Endothelial cell of umbilical vein (primary cell): ENCODE data around the gene MALRD1. TPM values are rescaled to one million over a fixed set of nuclear protein-coding genes. Genes with fewer than 3 reads are reported as not detected.

Source experiments
- BruUV-seq: library from RNA; stranded (reverse); fragments of 400-500 nt; replicated peaks from 2 replicates; lab custom pipeline; 2021; lab: Mats Ljungman, UMichigan
- CTCF ChIA-PET: fragments of 300-600, 350-600 bp; sonication (Branson Sonifier 250); formaldehyde crosslinking; loops from one replicate; lab custom pipeline; 2021; ENCODE audit warnings: antibody characterized with exemption, inconsistent platforms; lab: Charles Lee
- POLR2A ChIA-PET: fragments of 300-600, 350-600 bp; sonication (Branson Sonifier 250); formaldehyde crosslinking; loops from one replicate; lab custom pipeline; 2021; ENCODE audit warnings: antibody characterized with exemption, inconsistent platforms; lab: Charles Lee
- DNase-seq: peaks from one replicate; pipeline ENCODE4 v3.0.0-alpha.2; 2011; ENCODE audit warnings: low read depth, low spot score
- FAIRE-seq: peaks from 2 replicates; lab custom pipeline; 2011; peaks lifted over from hg19 to GRCh38; lab: Jason Lieb, UNC
- H2AFZ ChIP-seq: 2 replicates; pipeline ENCODE4 v1.6.0; 2012; ENCODE audit warnings: low read depth, low read length, control low read depth, inconsistent platforms
- H3K27ac ChIP-seq: 2 replicates; pipeline ENCODE4 v1.5.1; 2011; ENCODE audit warnings: low read depth, mild to moderate bottlenecking, control low read depth, low read length, moderate library complexity; ENCODE audit not compliant: insufficient read depth
- H3K27me3 ChIP-seq, 2 experiments: 2 replicates each; pipeline versions ENCODE4 v1.6.0 to v1.6.1; 2011; ENCODE audit warnings: low read length in 2 of 2, mixed read lengths in 1 of 2; ENCODE audit not compliant: control insufficient read depth in 2 of 2, insufficient read depth in 2 of 2
- H3K36me3 ChIP-seq, 2 experiments: 2 replicates in 1 of 2; 3 replicates in 1 of 2; pipeline ENCODE4 v1.5.1; 2011; ENCODE audit warnings: low read length in 2 of 2, mild to moderate bottlenecking in 1 of 2, moderate library complexity in 1 of 2; ENCODE audit not compliant: control insufficient read depth in 2 of 2, insufficient read depth in 2 of 2; ENCODE audit errors: extremely low read depth in 1 of 2
- H3K4me1 ChIP-seq: 3 replicates; pipeline ENCODE4 v1.5.1; 2011; ENCODE audit warnings: mild to moderate bottlenecking, low read length; ENCODE audit not compliant: control insufficient read depth, insufficient read depth; ENCODE audit errors: extremely low read depth
- H3K4me2 ChIP-seq: 2 replicates; pipeline ENCODE4 v1.6.1; 2011; ENCODE audit warnings: low read length, control low read depth, mixed read lengths; ENCODE audit not compliant: insufficient read depth
- H3K4me3 ChIP-seq, 3 experiments: fragments of 200-600 bp in 1 of 3; sonication (generic), shearing (Covaris generic) in 1 of 3; replicated peaks in 1 of 3; 2 replicates each; pipeline ENCODE4 v1.5.1; 2011 to 2016; ENCODE audit warnings: control low read depth in 3 of 3, low read length in 3 of 3, mild to moderate bottlenecking in 2 of 3, inconsistent platforms in 1 of 3, low read depth in 1 of 3, moderate library complexity in 1 of 3; ENCODE audit not compliant: insufficient read depth in 1 of 3
- H3K79me2 ChIP-seq: 2 replicates; pipeline ENCODE4 v1.6.0; 2012; ENCODE audit warnings: low read length, inconsistent platforms; ENCODE audit not compliant: control insufficient read depth, insufficient read depth
- H3K9ac ChIP-seq: replicated peaks from 2 replicates; pipeline ENCODE3; 2011; ENCODE audit warnings: low read length, control low read depth; ENCODE audit not compliant: insufficient read depth; ENCODE audit errors: extremely low read depth
- H3K9me1 ChIP-seq: replicated peaks from 3 replicates; pipeline ENCODE4 v1.6.0; 2011; ENCODE audit warnings: mild to moderate bottlenecking, low read length; ENCODE audit not compliant: control insufficient read depth, insufficient read depth; ENCODE audit errors: extremely low read depth
- H3K9me3 ChIP-seq: replicated peaks from 2 replicates; pipeline ENCODE4 v1.5.1; 2012; ENCODE audit warnings: low read length, inconsistent platforms; ENCODE audit not compliant: control insufficient read depth, insufficient read depth
- H4K20me1 ChIP-seq: replicated peaks from 2 replicates; pipeline ENCODE3; 2011; ENCODE audit warnings: mild to moderate bottlenecking, low read length; ENCODE audit not compliant: control insufficient read depth, insufficient read depth; ENCODE audit errors: extremely low read depth
- EZH2 ChIP-seq: IDR thresholded peaks from 2 replicates; pipeline ENCODE4 v1.6.1; 2012; ENCODE audit warnings: borderline replicate concordance, low read depth, mild to moderate bottlenecking, moderate library complexity, low read length, inconsistent platforms; ENCODE audit not compliant: severe bottlenecking
- FOS ChIP-seq: IDR thresholded peaks from 2 replicates; pipeline ENCODE4 v1.6.1; 2011; ENCODE audit warnings: mild to moderate bottlenecking, low read length, moderate library complexity, borderline replicate concordance; ENCODE audit not compliant: insufficient read depth
- GATA2 ChIP-seq: IDR thresholded peaks from 2 replicates; pipeline ENCODE4 v1.7.0; 2011; ENCODE audit warnings: low read depth, mild to moderate bottlenecking, moderate library complexity, mixed read lengths, low read length; ENCODE audit not compliant: insufficient read length, insufficient read depth
- JUN ChIP-seq: IDR thresholded peaks from 2 replicates; pipeline ENCODE4 v1.6.1; 2011; ENCODE audit warnings: borderline replicate concordance, low read depth; ENCODE audit not compliant: insufficient read length, insufficient read depth
- MYC ChIP-seq: IDR thresholded peaks from one replicate; pipeline ENCODE4 v1.6.1; 2011; ENCODE audit warnings: mild to moderate bottlenecking, low read depth, low read length
- POLR2A ChIP-seq: IDR thresholded peaks from 2 replicates; pipeline ENCODE4 v1.6.1; 2012; ENCODE audit warnings: low read depth, mild to moderate bottlenecking, control low read depth, low read length
- POLR2AphosphoS5 ChIP-seq: IDR thresholded peaks from 2 replicates; pipeline ENCODE4 v1.6.1; 2012; ENCODE audit warnings: low read depth, mild to moderate bottlenecking, control low read depth, low read length, moderate library complexity; ENCODE audit not compliant: insufficient read depth
- dilution Hi-C: fragments of 300-500 bp; cut with MboI; formaldehyde crosslinking; loops from one replicate; pipeline ENCODE4 v1.15.0; 2019; ENCODE audit warnings: low sequenced_read_pairs; ENCODE audit not compliant: extremely low pct_ligation_motif_present
- intact Hi-C: fragments of 100-400 bp; cut with micrococcal nuclease; formaldehyde crosslinking; loops from one replicate; pipeline ENCODE4 v1.10.0; 2022
- polyA plus RNA-seq, 4 experiments: library from polyadenylated mRNA; depleted of rRNA in 3 of 4; stranded (reverse) in 3 of 4; unstranded in 1 of 4; fragments of >200 nt; gene quantifications; 2 replicates each; pipeline versions ENCODE4 v1.2.1 to v1.2.3, GENCODE V29; 2011 to 2012; ENCODE audit warnings: missing spikeins in 1 of 4
- total RNA-seq: library from RNA; stranded (reverse); gene quantifications from 2 replicates; pipeline ENCODE4 v1.2.3, GENCODE V29; 2021
- TF ChIP-seq, protein P1 (sequence below), 2 donors: IDR thresholded peaks; 1 replicate in 1 of 2; 2 replicates in 1 of 2; pipeline ENCODE4 v1.5.1; 2011; ENCODE audit warnings: low read length in 2 of 2, mild to moderate bottlenecking in 2 of 2, moderate library complexity in 2 of 2, control low read depth in 1 of 2, inconsistent platforms in 1 of 2, low read depth in 1 of 2; ENCODE audit not compliant: insufficient read depth in 1 of 2; ENCODE audit errors: extremely low read depth in 1 of 2
- TF ChIP-seq, protein P2 (sequence below): IDR thresholded peaks from 2 replicates; pipeline ENCODE4 v1.6.1; 2011; ENCODE audit not compliant: insufficient read depth, insufficient read length

The MALRD1 gene
- total and polyA plus RNA-seq, 2 donors (not counting 3 experiments of a cell fraction or from before 2014, with no cell fraction given), result not detected

DNA sequence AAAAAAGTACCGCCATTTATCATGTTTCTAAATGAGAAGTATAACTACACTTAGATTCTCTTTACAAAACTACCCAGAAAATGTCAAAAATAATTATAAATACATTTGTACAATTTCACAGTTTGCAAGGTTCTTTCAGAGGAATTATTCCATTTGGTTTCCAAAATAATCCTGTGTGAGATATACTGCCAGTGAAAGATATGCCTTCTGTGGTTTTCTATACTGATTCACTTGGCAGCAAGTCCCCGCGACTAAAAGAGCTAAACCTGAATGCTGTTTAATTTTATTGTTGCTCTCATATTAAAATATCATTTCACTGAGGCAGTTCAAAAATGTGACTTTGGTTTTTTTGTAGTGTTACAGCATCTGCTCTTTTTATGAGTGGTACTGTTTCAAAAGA lies 402.8 kb downstream of the MALRD1 start:
- intact Hi-C loops (no loop called here), dilution Hi-C loops (no loop called here)
- Histone ChIP-seq H3K9ac (no peak overlapping the region), H3K4me3 (no peak overlapping the region), H2AFZ (no peak overlapping the region), H3K9me3 (no peaks in the 10 kb centered on the region), H3K9me1 (no peaks in the 10 kb centered on the region), H3K4me2 (no peak overlapping the region), H3K27ac (no peak overlapping the region), H3K36me3 (no peaks in the 10 kb centered on the region), H3K4me1 (no peaks in the 10 kb centered on the region), H3K27me3 (no peaks in the 10 kb centered on the region), H4K20me1 (no peaks in the 10 kb centered on the region), H3K79me2 (no peaks in the 10 kb centered on the region)
- no peak for TF ChIP-seq MYC
- no peak for TF ChIP-seq GATA2
- TF ChIP-seq, protein P1, sequence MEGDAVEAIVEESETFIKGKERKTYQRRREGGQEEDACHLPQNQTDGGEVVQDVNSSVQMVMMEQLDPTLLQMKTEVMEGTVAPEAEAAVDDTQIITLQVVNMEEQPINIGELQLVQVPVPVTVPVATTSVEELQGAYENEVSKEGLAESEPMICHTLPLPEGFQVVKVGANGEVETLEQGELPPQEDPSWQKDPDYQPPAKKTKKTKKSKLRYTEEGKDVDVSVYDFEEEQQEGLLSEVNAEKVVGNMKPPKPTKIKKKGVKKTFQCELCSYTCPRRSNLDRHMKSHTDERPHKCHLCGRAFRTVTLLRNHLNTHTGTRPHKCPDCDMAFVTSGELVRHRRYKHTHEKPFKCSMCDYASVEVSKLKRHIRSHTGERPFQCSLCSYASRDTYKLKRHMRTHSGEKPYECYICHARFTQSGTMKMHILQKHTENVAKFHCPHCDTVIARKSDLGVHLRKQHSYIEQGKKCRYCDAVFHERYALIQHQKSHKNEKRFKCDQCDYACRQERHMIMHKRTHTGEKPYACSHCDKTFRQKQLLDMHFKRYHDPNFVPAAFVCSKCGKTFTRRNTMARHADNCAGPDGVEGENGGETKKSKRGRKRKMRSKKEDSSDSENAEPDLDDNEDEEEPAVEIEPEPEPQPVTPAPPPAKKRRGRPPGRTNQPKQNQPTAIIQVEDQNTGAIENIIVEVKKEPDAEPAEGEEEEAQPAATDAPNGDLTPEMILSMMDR (IDR thresholded peaks at IDR 0.05; ENCODE audit: extremely low read depth in 1 of 2, insufficient read depth in 1 of 2, low read depth in 1 of 2, low read length in 2 of 2), result no peak
- BruUV-seq, result no TSS peak
- no peak for FAIRE-seq
- POLR2A ChIA-PET, result no interaction called here
- DNase-seq, result no peak
- CTCF ChIA-PET, result no interaction called here

DNA sequence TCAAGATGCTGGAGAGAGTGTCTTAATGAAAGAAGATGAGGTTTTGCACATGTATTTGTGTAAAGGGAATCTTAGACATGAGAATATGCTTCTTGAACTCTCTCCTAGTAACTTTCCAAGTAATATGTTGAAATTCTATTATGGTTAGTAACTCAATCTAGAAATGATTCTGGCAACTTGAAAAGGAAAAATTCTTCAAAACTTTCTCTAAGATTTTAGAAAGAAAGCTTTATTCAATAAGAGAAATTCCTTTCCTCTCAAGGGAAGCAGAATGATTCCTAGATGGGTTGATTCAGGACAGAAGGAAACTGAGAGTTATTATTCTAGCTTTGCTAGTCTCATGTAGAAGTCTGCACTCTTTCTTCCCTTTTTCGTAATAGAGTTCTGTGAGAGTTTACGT lies 403.3 kb downstream of the MALRD1 start:
- Histone ChIP-seq H3K36me3 (no peaks in the 10 kb centered on the region), H4K20me1 (no peaks in the 10 kb centered on the region), H3K9me1 (no peaks in the 10 kb centered on the region), H2AFZ (no peak overlapping the region), H3K4me2 (no peak overlapping the region), H3K9me3 (no peaks in the 10 kb centered on the region), H3K27me3 (no peaks in the 10 kb centered on the region), H3K79me2 (no peaks in the 10 kb centered on the region), H3K4me3 (no peak overlapping the region), H3K27ac (no peak overlapping the region), H3K9ac (no peak overlapping the region), H3K4me1 (no peaks in the 10 kb centered on the region)
- DNase-seq (no peak), FAIRE-seq (no peak)
- POLR2A ChIA-PET, result no interaction called here
- dilution Hi-C loops, result no loop called here
- CTCF ChIA-PET, result no interaction called here
- TF ChIP-seq MYC (no peak), FOS (no peak), GATA2 (no peak), EZH2 (no peak), POLR2A (no peak), POLR2AphosphoS5 (no peak), JUN (no peak)
- TF ChIP-seq, protein P2, sequence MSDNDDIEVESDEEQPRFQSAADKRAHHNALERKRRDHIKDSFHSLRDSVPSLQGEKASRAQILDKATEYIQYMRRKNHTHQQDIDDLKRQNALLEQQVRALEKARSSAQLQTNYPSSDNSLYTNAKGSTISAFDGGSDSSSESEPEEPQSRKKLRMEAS, result no peak
- TF ChIP-seq, protein P1 (IDR thresholded peaks at IDR 0.05; ENCODE audit: extremely low read depth in 1 of 2, insufficient read depth in 1 of 2, low read depth in 1 of 2, low read length in 2 of 2), result no peak
- intact Hi-C loops, result no loop called here
- BruUV-seq, result no TSS peak
